HEK293 (cell line): ENCODE measurements around the gene CATSPERZ.

ENCODE experiments used
- CTCF ChIA-PET: fragments of 350-600 bp; formaldehyde crosslinking; extraction: SDS; loops from one replicate; lab custom pipeline; 2021; ENCODE audit warnings: antibody characterized with exemption; lab: Yijun Ruan, JAX
- POLR2A ChIA-PET: fragments of 300-600 bp; formaldehyde crosslinking; extraction: SDS; loops from one replicate; lab custom pipeline; 2020; ENCODE audit warnings: antibody characterized with exemption, inconsistent platforms; lab: Yijun Ruan, JAX
- H3K27ac ChIP-seq: fragments of 200-500 bp; sonication (Bioruptor generic); 2 replicates; pipeline ENCODE4 v1.5.1; 2014; ENCODE audit warnings: low read depth, low read length, control low read depth, inconsistent platforms; ENCODE audit errors: extremely low read depth
- H3K36me3 ChIP-seq, 2 experiments: fragments of 200-500 bp in 1 of 2; sonication (Bioruptor generic) in 1 of 2; 1 replicate in 1 of 2; 2 replicates in 1 of 2; pipeline ENCODE4 v1.5.1; 2014 to 2017; ENCODE audit warnings: inconsistent platforms in 2 of 2, low read length in 2 of 2; ENCODE audit not compliant: control insufficient read depth in 2 of 2, insufficient read depth in 1 of 2
- H3K4me1 ChIP-seq: fragments of 200-500 bp; sonication (Bioruptor generic); 2 replicates; pipeline ENCODE4 v1.5.1; 2014; ENCODE audit warnings: mild to moderate bottlenecking, low read length, inconsistent platforms; ENCODE audit not compliant: control insufficient read depth, insufficient read depth
- H3K4me3 ChIP-seq: 2 replicates; pipeline ENCODE4 v1.5.1; 2011; ENCODE audit warnings: low read depth, mild to moderate bottlenecking, control low read depth, low read length, moderate library complexity
- H3K9me3 ChIP-seq: fragments of 200-500 bp; sonication (Bioruptor generic); 2 replicates; pipeline ENCODE4 v1.5.1; 2014; ENCODE audit warnings: low read depth, low read length, inconsistent platforms; ENCODE audit not compliant: control insufficient read depth, insufficient read depth
- KLF1 ChIP-seq: fragments of 450-650 bp; formaldehyde crosslinking; IDR thresholded peaks from 2 replicates; pipeline ENCODE4 v1.5.1; 2016; ENCODE audit warnings: missing biosample characterization, missing genetic modification characterization
- KLF9 ChIP-seq: fragments of 450-650 bp; formaldehyde crosslinking; IDR thresholded peaks from 2 replicates; pipeline ENCODE4 v1.5.1; 2016; ENCODE audit warnings: missing biosample characterization, missing genetic modification characterization, low read depth
- MZF1 ChIP-seq: fragments of 450-650 bp; formaldehyde crosslinking; IDR thresholded peaks from 2 replicates; pipeline ENCODE4 v1.5.1; 2017; ENCODE audit warnings: missing biosample characterization, missing genetic modification characterization, borderline replicate concordance
- PATZ1 ChIP-seq: fragments of 450-650 bp; formaldehyde crosslinking; IDR thresholded peaks from 2 replicates; pipeline ENCODE4 v1.5.1; 2016; ENCODE audit warnings: missing biosample characterization, missing genetic modification characterization
- PRDM6 ChIP-seq: fragments of 450-650 bp; formaldehyde crosslinking; IDR thresholded peaks from 2 replicates; pipeline ENCODE4 v1.5.1; 2017; ENCODE audit warnings: missing biosample characterization, missing genetic modification characterization
- SETDB1 ChIP-seq: IDR thresholded peaks from one replicate; pipeline ENCODE4 v1.6.1; 2017; ENCODE audit warnings: mild to moderate bottlenecking, low read length, moderate library complexity, mixed read lengths; ENCODE audit not compliant: insufficient read length
- SP3 ChIP-seq: fragments of 450-650 bp; formaldehyde crosslinking; IDR thresholded peaks from 2 replicates; pipeline ENCODE4 v1.5.1; 2016; ENCODE audit warnings: missing biosample characterization, missing genetic modification characterization
- ZBTB17 ChIP-seq: fragments of 450-650 bp; formaldehyde crosslinking; IDR thresholded peaks from 2 replicates; pipeline ENCODE4 v1.5.1; 2016; ENCODE audit warnings: missing biosample characterization, missing genetic modification characterization
- ZBTB7A ChIP-seq: fragments of 450-650 bp; formaldehyde crosslinking; IDR thresholded peaks from 2 replicates; pipeline ENCODE4 v1.5.1; 2016; ENCODE audit warnings: low read depth, missing biosample characterization, missing genetic modification characterization
- ZNF10 ChIP-seq: fragments of 450-650 bp; formaldehyde crosslinking; IDR thresholded peaks from 2 replicates; pipeline ENCODE4 v1.5.1; 2017; ENCODE audit warnings: missing biosample characterization, missing genetic modification characterization
- ZNF121 ChIP-seq: fragments of 450-650 bp; formaldehyde crosslinking; IDR thresholded peaks from 2 replicates; pipeline ENCODE4 v1.5.1; 2016; ENCODE audit warnings: missing biosample characterization, missing genetic modification characterization
- ZNF157 ChIP-seq: fragments of 450-650 bp; formaldehyde crosslinking; IDR thresholded peaks from 2 replicates; pipeline ENCODE4 v1.5.1; 2016; ENCODE audit warnings: missing biosample characterization, missing genetic modification characterization
- ZNF174 ChIP-seq: fragments of 450-650 bp; formaldehyde crosslinking; IDR thresholded peaks from 2 replicates; pipeline ENCODE4 v1.5.0; 2017; ENCODE audit warnings: missing biosample characterization, mild to moderate bottlenecking, missing genetic modification characterization
- ZNF214 ChIP-seq: fragments of 450-650 bp; formaldehyde crosslinking; IDR thresholded peaks from 2 replicates; pipeline ENCODE4 v1.5.1; 2017; ENCODE audit warnings: missing biosample characterization, mild to moderate bottlenecking, missing genetic modification characterization, borderline replicate concordance
- ZNF555 ChIP-seq: fragments of 450-650 bp; formaldehyde crosslinking; conservative IDR thresholded peaks from 2 replicates; pipeline ENCODE4 v1.5.1; 2017; ENCODE audit warnings: missing biosample characterization, mild to moderate bottlenecking, missing genetic modification characterization, inconsistent platforms
- ZNF571 ChIP-seq: fragments of 450-650 bp; formaldehyde crosslinking; IDR thresholded peaks from 2 replicates; pipeline ENCODE4 v1.5.0; 2017; ENCODE audit warnings: missing biosample characterization, missing genetic modification characterization
- ZNF629 ChIP-seq: fragments of 450-650 bp; formaldehyde crosslinking; IDR thresholded peaks from 2 replicates; pipeline ENCODE4 v1.5.1; 2017; ENCODE audit warnings: missing biosample characterization, missing genetic modification characterization
- ZNF76 ChIP-seq: fragments of 450-650 bp; formaldehyde crosslinking; IDR thresholded peaks from 2 replicates; pipeline ENCODE4; 2016; ENCODE audit warnings: low read depth, missing biosample characterization, missing genetic modification characterization, borderline replicate concordance
- ZNF792 ChIP-seq: fragments of 450-650 bp; formaldehyde crosslinking; IDR thresholded peaks from 2 replicates; pipeline ENCODE4 v1.5.1; 2016; ENCODE audit warnings: missing biosample characterization, missing genetic modification characterization
- ZSCAN18 ChIP-seq: fragments of 450-650 bp; formaldehyde crosslinking; IDR thresholded peaks from 2 replicates; pipeline ENCODE4 v1.5.1; 2016; ENCODE audit warnings: missing biosample characterization, missing genetic modification characterization
- ZXDB ChIP-seq: fragments of 450-650 bp; formaldehyde crosslinking; IDR thresholded peaks from 2 replicates; pipeline ENCODE4 v1.5.1; 2016; ENCODE audit warnings: missing biosample characterization, missing genetic modification characterization

CATSPERZ gene

GRCh38 chr11:64281957-64282770 lies 18.0 kb upstream of the CATSPERZ start:
- TF ChIP-seq ZNF174 (tag by site-specific recombination) (no peak), ZSCAN18 (tag by site-specific recombination) (no peak), ZNF157 (no peak), ZNF121 (tag by site-specific recombination) (peak; percentile 73)
- ChIA-PET CTCF (interaction anchor here (0.5 to 2.0 kb wide), 3 partner anchors 21 to 516 kb away, joined by 3 to 8 read pairs (median 3); no protein-coding TSS in a partner anchor), POLR2A (interaction anchor here (0.7 to 1.2 kb wide), 3 partner anchors 11 to 472 kb away, joined by 3 to 7 read pairs (median 4); partner anchors contain the start of gene TRMT112)
- no peaks in the 10 kb centered on the region; the same call in 1 of the 2 replicates for H3K4me1 ChIP-seq
- H3K36me3 ChIP-seq = peaks cover 9 to 48% of the 10 kb centered on the region in 2 experiments; a peak in 2 of 3 replicates
- no peak overlapping the region for H3K4me3 ChIP-seq
- no peak overlapping the region for H3K27ac ChIP-seq
- no peaks in the 10 kb centered on the region for H3K9me3 ChIP-seq

GRCh38 chr11:64283092-64283491 lies 17.1 kb upstream of the CATSPERZ start:
- H3K4me1 ChIP-seq = no peaks in the 10 kb centered on the region; the same call in 1 of the 2 replicates
- TF ChIP-seq ZNF121 (tag by site-specific recombination) (peak; percentile 89), ZNF571 (tag by site-specific recombination) (no peak)
- TF ChIP-seq, all 188 proteins: peak for 1
- no peak overlapping the region for H3K4me3 ChIP-seq
- no peaks in the 10 kb centered on the region for H3K9me3 ChIP-seq
- CTCF ChIA-PET = interaction anchor here (0.7 to 2.0 kb wide), 6 partner anchors 12 to 166 kb away, joined by 3 to 9 read pairs (median 4); partner anchors contain the start of gene ESRRA
- peaks cover 9 to 49% of the 10 kb centered on the region in 2 experiments; a peak in 2 of 3 replicates for H3K36me3 ChIP-seq
- H3K27ac ChIP-seq = no peak overlapping the region
- POLR2A ChIA-PET = interaction anchor here (0.9 to 3.5 kb wide), 3 partner anchors 13 to 34 kb away, joined by 3 to 41 read pairs (median 3); partner anchors contain the start of genes ESRRA and TRMT112

- POLR2A ChIA-PET = interaction anchor here (0.6 to 3.5 kb wide), 17 partner anchors 9 to 170 kb away, joined by 3 to 41 read pairs (median 5); partner anchors contain the start of genes DNAJC4, ESRRA, FKBP2 and PRDX5
- Histone ChIP-seq H3K9me3 (no peaks in the 10 kb centered on the region), H3K4me1 (no peaks in the 10 kb centered on the region; the same call in 1 of the 2 replicates), H3K27ac (peak within 1 kb of the TSS; percentile 86), H3K36me3 (peaks cover 9 to 47% of the 10 kb centered on the region in 2 experiments; a peak in 2 of 3 replicates), H3K4me3 (peak within 1 kb of the TSS; percentile 82)
- CTCF ChIA-PET = interaction anchor here (0.6 to 2.0 kb wide), 14 partner anchors 9 to 165 kb away, joined by 3 to 9 read pairs (median 4); partner anchors contain the start of genes CATSPERZ, ESRRA and PLCB3
- 0 out of 2 replicates have a peak, but pooled peaks have one; percentile 36 for TF ChIP-seq ZXDB (tag by site-specific recombination)
- 0 out of 2 replicates have a peak, but pooled peaks have one; percentile 14 for TF ChIP-seq KLF1
- TF ChIP-seq SETDB1 = no peak
- no peak for TF ChIP-seq ZNF76
- 0 out of 2 replicates have a peak, but pooled peaks have one; percentile 27 for TF ChIP-seq ZBTB17 (tag by site-specific recombination)
- TF ChIP-seq ZBTB7A (tag by site-specific recombination) = no peak
- no peak for TF ChIP-seq ZNF10 (tag by site-specific recombination)
- peak; percentile 38; the same call in 1 of the 2 replicates for TF ChIP-seq KLF9 (tag by site-specific recombination)
- TF ChIP-seq PATZ1 = peak; percentile 64; the same call in 1 of the 2 replicates
- TF ChIP-seq MZF1 (tag by site-specific recombination) = no peak
- no peak for TF ChIP-seq ZNF214 (tag by site-specific recombination)
- peak; percentile 61; the same call in 1 of the 2 replicates for TF ChIP-seq SP3 (tag by site-specific recombination)
- no peak for TF ChIP-seq ZNF792 (tag by site-specific recombination)
- TF ChIP-seq PRDM6 (tag by site-specific recombination) = no peak
- TF ChIP-seq ZNF555 (tag by site-specific recombination) = no peak
- TF ChIP-seq ZNF629 (tag by site-specific recombination) = peak; percentile 28; the same call in 1 of the 2 replicates
Observed at GRCh38 chr11:64284048-64284961, 15.9 kb upstream of the CATSPERZ start, which contains the start of gene BAD. TSS of gene BAD (minus strand) at chr11:64284665. CDS start at chr11:64284368, 297 bp downstream.
